HUES64 (cell line): ENCODE data around the gene PRPF40B.

ENCODE experiments used
- H3K27ac ChIP-seq: 2 replicates; pipeline ENCODE4 v1.7.0; 2013; ENCODE audit warnings: low read depth, low read length, inconsistent platforms
- H3K27me3 ChIP-seq: 2 replicates; pipeline ENCODE4 v1.6.1; 2013; ENCODE audit warnings: mild to moderate bottlenecking, low read length; ENCODE audit not compliant: insufficient read depth
- H3K36me3 ChIP-seq: 2 replicates; pipeline ENCODE4 v1.6.1; 2013; ENCODE audit warnings: mild to moderate bottlenecking, low read length; ENCODE audit not compliant: insufficient read depth
- H3K4me1 ChIP-seq: 2 replicates; pipeline ENCODE4 v1.6.1; 2013; ENCODE audit warnings: mild to moderate bottlenecking, low read length, moderate library complexity; ENCODE audit not compliant: insufficient read depth
- H3K4me3 ChIP-seq: 2 replicates; pipeline ENCODE4 v1.5.1; 2013; ENCODE audit warnings: mild to moderate bottlenecking, low read length, moderate library complexity
- H3K9ac ChIP-seq: 2 replicates; pipeline ENCODE4 v1.6.1; 2013; ENCODE audit warnings: mild to moderate bottlenecking, low read depth, low read length
- H3K9me3 ChIP-seq: 2 replicates; pipeline ENCODE4 v1.6.1; 2013; ENCODE audit warnings: low read depth, low read length; ENCODE audit not compliant: insufficient read depth
- WGBS: fragments of 150-250, 120-280 bp; methylation state at CpG from one replicate; pipeline ENCODE4 v1.1.7; 2013; ENCODE audit warnings: missing lambda C conversion rate; 5-methylcytosine and 5-hydroxymethylcytosine counted together

Gene PRPF40B

GRCh38 chr12:49627752-49628360 is 4.5 kb downstream of the PRPF40B start:
- no peak overlapping the region for H3K4me3 ChIP-seq
- no peak overlapping the region for H3K9ac ChIP-seq
- no peaks in the 10 kb centered on the region for H3K9me3 ChIP-seq
- WGBS, result 94% methylated on average over 3 of the region's 3 CpGs
- no peaks in the 10 kb centered on the region for H3K27me3 ChIP-seq
- peaks cover 6% of the 10 kb centered on the region for H3K4me1 ChIP-seq
- no peak overlapping the region for H3K27ac ChIP-seq
- no peaks in the 10 kb centered on the region for H3K36me3 ChIP-seq

- Histone ChIP-seq H3K36me3 (peaks cover 7% of the 10 kb centered on the region; the same call in 1 of the 2 replicates), H3K27ac (no peak overlapping the region), H3K27me3 (no peaks in the 10 kb centered on the region), H3K4me1 (no peaks in the 10 kb centered on the region), H3K9ac (no peak overlapping the region), H3K4me3 (no peak overlapping the region), H3K9me3 (no peaks in the 10 kb centered on the region)
- 96% methylated on average over 4 of the region's 6 CpGs for WGBS
These were observed 8.1 kb downstream of the PRPF40B start for GRCh38 chr12:49631336-49631907.

GRCh38 chr12:49632401-49632800 is 9.0 kb downstream of the PRPF40B start:
- WGBS, result 92% methylated on average over 9 of the region's 9 CpGs
- Histone ChIP-seq H3K27me3 (no peaks in the 10 kb centered on the region), H3K4me1 (peaks cover 4% of the 10 kb centered on the region; the same call in 1 of the 2 replicates), H3K4me3 (no peak overlapping the region), H3K27ac (no peak overlapping the region), H3K9ac (no peak overlapping the region), H3K9me3 (no peaks in the 10 kb centered on the region), H3K36me3 (peaks cover 7% of the 10 kb centered on the region; the same call in 1 of the 2 replicates)

GRCh38 chr12:49632986-49633702 is 9.8 kb downstream of the PRPF40B start:
- H3K36me3 ChIP-seq, result peaks cover 12% of the 10 kb centered on the region; the same call in 1 of the 2 replicates
- H3K4me1 ChIP-seq, result peaks cover 7% of the 10 kb centered on the region; the same call in 1 of the 2 replicates
- no peak overlapping the region for H3K9ac ChIP-seq
- H3K27me3 ChIP-seq, result no peaks in the 10 kb centered on the region
- H3K9me3 ChIP-seq, result no peaks in the 10 kb centered on the region
- no peak overlapping the region for H3K4me3 ChIP-seq
- H3K27ac ChIP-seq, result no peak overlapping the region
- 96% methylated on average over 8 of the region's 8 CpGs for WGBS

- 88% methylated on average over 2 of the region's 2 CpGs for WGBS
- H3K4me3 ChIP-seq, result no peak overlapping the region
- H3K36me3 ChIP-seq, result peaks cover 19% of the 10 kb centered on the region; the same call in 1 of the 2 replicates
- H3K27me3 ChIP-seq, result no peaks in the 10 kb centered on the region
- no peak overlapping the region for H3K27ac ChIP-seq
- H3K4me1 ChIP-seq, result peaks cover 7% of the 10 kb centered on the region; the same call in 1 of the 2 replicates
- H3K9me3 ChIP-seq, result no peaks in the 10 kb centered on the region
- no peak overlapping the region for H3K9ac ChIP-seq
These were observed 10.5 kb downstream of the PRPF40B start for GRCh38 chr12:49633703-49634345.

- peaks cover 25% of the 10 kb centered on the region; the same call in 1 of the 2 replicates for H3K36me3 ChIP-seq
- no peak overlapping the region for H3K4me3 ChIP-seq
- no peaks in the 10 kb centered on the region for H3K27me3 ChIP-seq
- no peak overlapping the region for H3K9ac ChIP-seq
- H3K9me3 ChIP-seq, result no peaks in the 10 kb centered on the region
- WGBS, result 89% methylated on average over 8 of the region's 9 CpGs
- no peak overlapping the region for H3K27ac ChIP-seq
- peaks cover 7% of the 10 kb centered on the region; the same call in 1 of the 2 replicates for H3K4me1 ChIP-seq
These were observed 11.7 kb downstream of the PRPF40B start for GRCh38 chr12:49635036-49635435.

- Histone ChIP-seq H3K27ac (no peak overlapping the region), H3K4me3 (no peak overlapping the region), H3K9ac (no peak overlapping the region), H3K9me3 (no peaks in the 10 kb centered on the region), H3K27me3 (no peaks in the 10 kb centered on the region), H3K4me1 (peaks cover 7% of the 10 kb centered on the region; the same call in 1 of the 2 replicates), H3K36me3 (peaks cover 25% of the 10 kb centered on the region; the same call in 1 of the 2 replicates)
- 96% methylated on average over 4 of the region's 4 CpGs for WGBS
These were observed 12.3 kb downstream of the PRPF40B start for GRCh38 chr12:49635656-49636055.

GRCh38 chr12:49636574-49636973 is 13.2 kb downstream of the PRPF40B start:
- WGBS, result 91% methylated on average over 13 of the region's 13 CpGs
- Histone ChIP-seq H3K9ac (no peak overlapping the region), H3K9me3 (no peaks in the 10 kb centered on the region), H3K27ac (no peak overlapping the region), H3K27me3 (no peaks in the 10 kb centered on the region), H3K4me1 (peaks cover 7% of the 10 kb centered on the region; the same call in 1 of the 2 replicates), H3K36me3 (peaks cover 27% of the 10 kb centered on the region; the same call in 1 of the 2 replicates), H3K4me3 (no peak overlapping the region)

- H3K9me3 ChIP-seq, result no peaks in the 10 kb centered on the region
- peaks cover 7% of the 10 kb centered on the region; the same call in 1 of the 2 replicates for H3K4me1 ChIP-seq
- H3K4me3 ChIP-seq, result no peak overlapping the region
- 0 out of 2 replicates have a peak overlapping the region, but pooled peaks have one; percentile 21 for H3K27ac ChIP-seq
- 37% methylated on average over 7 of the region's 9 CpGs for WGBS
- 0 out of 2 replicates have a peak overlapping the region, but pooled peaks have one; percentile 5 for H3K9ac ChIP-seq
- H3K36me3 ChIP-seq, result peaks cover 30% of the 10 kb centered on the region; the same call in 1 of the 2 replicates
- no peaks in the 10 kb centered on the region for H3K27me3 ChIP-seq
These were observed 13.8 kb downstream of the PRPF40B start for GRCh38 chr12:49636979-49637755.

GRCh38 chr12:49641748-49642369 is 18.5 kb downstream of the PRPF40B start:
- Histone ChIP-seq H3K9ac (no peak overlapping the region), H3K9me3 (no peaks in the 10 kb centered on the region), H3K4me1 (peaks cover 7% of the 10 kb centered on the region; the same call in 1 of the 2 replicates), H3K27me3 (no peaks in the 10 kb centered on the region), H3K36me3 (peaks cover 65% of the 10 kb centered on the region), H3K27ac (no peak overlapping the region), H3K4me3 (no peak overlapping the region)
- WGBS, result 96% methylated on average over 17 of the region's 17 CpGs
